ENCODE measurements around the gene P2RY11.

Gene P2RY11, protein sequence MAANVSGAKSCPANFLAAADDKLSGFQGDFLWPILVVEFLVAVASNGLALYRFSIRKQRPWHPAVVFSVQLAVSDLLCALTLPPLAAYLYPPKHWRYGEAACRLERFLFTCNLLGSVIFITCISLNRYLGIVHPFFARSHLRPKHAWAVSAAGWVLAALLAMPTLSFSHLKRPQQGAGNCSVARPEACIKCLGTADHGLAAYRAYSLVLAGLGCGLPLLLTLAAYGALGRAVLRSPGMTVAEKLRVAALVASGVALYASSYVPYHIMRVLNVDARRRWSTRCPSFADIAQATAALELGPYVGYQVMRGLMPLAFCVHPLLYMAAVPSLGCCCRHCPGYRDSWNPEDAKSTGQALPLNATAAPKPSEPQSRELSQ

DNA sequence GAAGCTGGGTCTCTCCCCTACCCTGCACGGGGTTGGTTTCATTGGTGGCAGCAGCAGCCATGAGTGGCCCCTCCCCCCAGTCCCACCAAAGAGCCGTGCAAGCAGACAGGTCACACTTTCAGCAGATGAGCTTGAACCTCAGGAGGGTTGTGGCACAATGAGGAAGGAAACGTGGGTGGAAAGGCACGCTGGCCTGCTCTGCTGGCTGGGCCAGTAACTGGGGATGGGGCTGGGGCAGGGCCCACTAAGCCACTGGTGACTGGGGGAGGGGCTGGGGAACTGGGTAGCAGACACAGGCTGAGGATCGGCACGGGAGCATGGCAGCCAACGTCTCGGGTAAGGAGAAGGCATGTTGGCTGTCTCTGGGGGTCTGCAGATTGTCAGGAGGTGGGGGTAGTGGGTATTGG, at the start of gene P2RY11:
Gene P2RY11, plus strand, starts transcription at position 289 of the 407 bp plus-strand sequence. Its CDS starts 29 bp downstream, at position 318.
- peak; percentile 65 for DNase-seq (ENCODE audit: low spot score)

DNA sequence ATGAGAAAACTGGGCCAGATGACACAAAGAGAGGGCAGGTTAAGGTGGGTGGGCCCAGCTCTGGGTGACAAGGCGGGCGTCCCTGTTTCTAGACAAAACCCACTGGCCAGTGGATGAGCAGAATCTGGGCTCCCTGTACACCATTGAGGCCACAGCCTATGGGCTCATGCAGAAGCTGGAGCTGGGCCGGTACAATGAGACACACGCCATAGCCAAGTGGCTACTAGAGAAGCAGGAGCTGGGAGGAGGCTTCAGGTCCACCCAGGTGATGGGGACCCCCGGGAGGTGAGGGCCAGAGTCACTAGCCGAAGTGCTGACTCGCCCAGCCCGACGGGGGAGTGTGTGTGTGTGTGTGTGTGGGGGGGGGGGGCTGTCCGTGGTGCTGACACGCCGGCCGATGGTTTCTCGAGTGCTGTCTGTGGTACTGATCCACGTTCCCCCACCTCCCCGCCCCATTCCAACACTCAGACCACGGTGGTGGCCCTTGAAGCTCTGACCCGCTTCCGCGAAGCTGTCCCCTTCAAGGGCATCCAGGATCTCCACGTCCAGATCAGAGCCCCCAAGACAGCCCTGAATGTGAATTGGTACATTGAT, 49.7 kb upstream of the P2RY11 start:
- no peak for DNase-seq (ENCODE audit: low spot score)

DNA sequence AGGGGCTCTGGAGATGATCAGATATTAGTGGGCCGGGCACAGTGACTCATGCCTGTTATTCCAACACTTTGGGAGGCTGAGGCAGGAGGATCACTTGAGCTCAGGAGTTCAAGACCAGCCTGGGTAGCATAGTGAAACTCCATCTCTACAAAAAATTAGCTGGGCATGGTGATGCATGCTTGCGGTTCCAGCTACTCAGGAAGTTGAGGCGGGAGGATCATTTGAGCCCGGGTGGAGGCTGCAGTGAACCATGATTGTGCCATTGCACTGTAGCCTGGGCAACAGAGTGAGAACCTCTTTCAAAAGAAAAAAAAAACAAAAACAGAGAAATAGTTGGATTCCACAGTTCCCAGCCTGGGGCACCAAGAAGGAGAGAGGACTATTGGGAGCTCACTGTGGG, 43.3 kb upstream of the P2RY11 start:
- DNase-seq (ENCODE audit: low spot score): no peak

DNA sequence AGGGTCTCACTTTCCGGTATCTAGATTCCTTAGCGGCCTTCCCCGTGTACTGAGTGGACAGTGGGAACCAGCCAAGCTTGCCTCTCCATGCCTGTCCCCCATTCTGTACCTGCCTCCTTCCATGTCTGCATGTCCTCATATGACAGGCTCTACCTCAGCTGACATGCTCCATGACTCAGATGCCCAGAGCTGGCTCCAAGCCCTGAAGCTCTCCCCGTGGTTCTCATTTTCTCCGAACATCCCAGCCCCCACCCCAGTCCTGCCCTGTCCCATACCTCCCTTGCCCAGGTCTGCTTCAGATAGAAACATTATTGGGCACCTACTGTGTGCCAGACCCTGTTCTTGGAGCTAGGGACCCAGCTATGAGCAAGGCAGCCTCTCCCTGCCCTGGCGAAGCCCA, 42.4 kb upstream of the P2RY11 start:
- DNase-seq (ENCODE audit: low spot score): no peak

DNA sequence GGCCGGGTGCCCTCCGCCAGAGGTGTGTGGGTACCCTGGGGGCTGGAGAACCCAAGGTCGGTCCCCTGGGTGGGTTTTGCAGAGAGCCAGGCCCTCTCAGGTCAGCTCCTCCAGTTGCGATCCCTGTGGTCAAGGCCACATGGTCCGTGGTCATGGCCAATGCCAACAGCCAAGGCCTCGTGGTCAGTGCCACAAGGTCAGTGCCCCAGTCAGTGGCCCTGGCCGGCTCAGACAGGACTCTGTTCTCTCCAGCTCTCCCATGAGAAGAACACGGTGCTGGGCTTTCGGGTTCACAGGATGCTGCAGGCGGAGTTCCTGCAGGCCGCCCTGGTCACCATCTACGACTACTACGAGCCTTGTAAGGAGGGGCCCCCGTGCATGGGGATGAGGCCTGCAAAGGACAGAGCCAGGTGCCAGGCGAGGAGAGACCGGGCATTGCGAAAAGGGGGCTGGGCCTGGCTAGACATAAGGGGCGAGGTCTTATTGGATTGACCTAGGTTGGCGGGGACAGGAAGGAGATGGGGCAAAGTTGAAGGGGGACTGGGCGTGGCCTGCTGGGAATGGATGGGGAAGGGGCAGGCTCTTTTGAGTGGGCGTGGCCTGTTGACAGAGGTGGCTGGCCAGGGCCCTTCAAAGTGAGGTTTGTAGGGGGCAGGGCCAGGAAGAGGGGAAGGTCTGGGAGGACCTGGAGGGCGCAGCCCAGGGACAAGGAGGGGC, 40.6 kb upstream of the P2RY11 start:
- DNase-seq (ENCODE audit: low spot score): no peak

DNA sequence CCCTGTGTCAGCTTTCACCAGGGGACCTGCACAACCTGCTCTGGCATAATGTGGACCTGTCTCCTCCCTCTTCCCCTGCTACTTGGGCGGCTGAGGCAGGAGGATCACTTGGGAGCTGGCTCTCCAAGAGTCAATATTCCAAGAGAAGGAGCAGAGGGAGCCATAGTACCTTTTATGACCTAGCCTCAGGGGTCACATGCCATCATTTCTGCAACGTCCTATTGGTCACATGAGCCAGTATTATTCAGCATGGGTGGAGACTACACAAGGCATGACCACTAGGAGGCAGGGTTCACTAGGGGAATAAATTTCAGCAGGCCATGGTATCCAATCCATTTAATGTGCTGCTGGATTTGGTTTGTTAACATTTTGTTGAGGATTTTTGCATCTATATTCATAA, 37.3 kb upstream of the P2RY11 start:
- DNase-seq (ENCODE audit: low spot score): peak; percentile 43

DNA sequence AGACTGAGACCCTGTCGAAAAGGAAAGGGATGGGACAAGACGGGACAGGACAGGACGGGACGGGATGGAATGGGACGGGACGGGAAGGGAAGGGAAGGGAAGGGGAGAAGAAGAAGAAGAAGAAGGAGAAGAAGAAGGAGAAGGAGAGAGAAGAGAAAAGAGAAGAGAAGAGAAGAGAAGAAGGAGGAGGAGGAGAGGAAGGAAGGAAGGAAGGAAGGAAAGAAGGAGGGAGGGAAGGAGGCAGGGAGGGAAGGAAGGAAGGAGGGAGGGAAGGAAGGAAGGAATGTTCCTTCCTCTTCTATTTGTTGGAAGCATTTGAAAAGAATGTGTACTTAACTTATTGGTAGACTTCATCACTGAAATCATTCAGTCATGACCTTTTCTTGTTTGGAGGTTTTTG, 35.0 kb upstream of the P2RY11 start:
- no peak for DNase-seq (ENCODE audit: low spot score)

DNA sequence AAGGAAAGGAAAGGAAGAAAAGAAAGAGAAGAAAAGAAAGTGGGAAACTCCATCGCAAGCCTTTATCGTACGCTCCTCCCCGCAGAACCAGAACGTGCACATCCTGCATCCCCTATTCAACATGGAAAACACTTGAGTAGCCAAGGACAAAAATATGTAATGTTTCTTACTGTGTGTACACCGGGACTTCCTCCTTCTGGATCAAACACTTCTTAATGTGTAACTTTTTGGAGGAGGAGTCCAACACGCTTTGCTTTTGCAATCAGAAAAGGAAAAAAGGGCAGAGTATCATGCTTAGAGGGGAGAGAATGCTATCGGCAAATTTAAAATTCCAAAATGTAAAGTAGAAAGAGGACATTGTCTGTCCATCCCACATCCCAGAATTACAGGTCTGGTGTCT, 33.2 kb upstream of the P2RY11 start:
- no peak for DNase-seq (ENCODE audit: low spot score)

DNA sequence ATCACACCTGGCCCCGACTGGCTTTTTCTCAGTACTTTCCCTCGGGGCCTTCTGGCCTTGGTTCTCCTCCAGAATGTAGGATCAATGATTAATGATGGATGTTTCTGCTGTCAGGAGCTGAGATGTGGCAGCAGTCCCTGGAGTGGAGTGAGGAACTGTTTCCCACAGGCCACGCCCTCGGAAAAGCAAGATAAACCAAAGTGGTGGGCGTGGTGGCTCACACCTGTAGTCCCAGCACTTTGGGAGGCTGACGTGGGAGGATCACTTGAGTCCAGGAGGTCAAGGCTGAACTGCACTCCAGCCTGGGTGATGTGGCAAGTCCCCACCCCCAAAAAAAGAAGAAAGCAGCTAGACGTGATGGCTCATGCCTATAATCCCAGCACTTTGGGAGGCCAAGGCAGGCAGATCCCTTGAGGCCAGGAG, 32.5 kb upstream of the P2RY11 start:
- no peak for DNase-seq (ENCODE audit: low spot score)

DNA sequence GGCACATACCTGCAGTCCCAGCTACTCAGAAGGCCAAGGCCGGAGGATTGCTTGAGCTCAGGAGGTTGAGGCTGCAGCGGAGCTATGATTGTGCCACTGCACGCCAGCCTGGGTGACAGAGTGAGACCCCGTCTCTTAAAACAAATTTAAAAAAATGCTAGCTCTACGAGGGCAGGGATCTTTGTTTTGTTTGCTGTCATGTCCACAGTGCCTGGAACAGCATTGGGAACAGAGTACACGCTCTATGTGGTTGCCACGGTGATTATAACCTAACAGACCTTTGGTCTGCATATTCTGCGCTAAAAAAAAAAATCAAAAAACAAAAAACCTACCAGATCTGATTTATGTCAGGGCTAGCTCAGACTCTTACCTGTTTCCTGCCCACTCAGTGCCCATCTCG, 27.6 kb upstream of the P2RY11 start:
- DNase-seq (ENCODE audit: low spot score): no peak

DNA sequence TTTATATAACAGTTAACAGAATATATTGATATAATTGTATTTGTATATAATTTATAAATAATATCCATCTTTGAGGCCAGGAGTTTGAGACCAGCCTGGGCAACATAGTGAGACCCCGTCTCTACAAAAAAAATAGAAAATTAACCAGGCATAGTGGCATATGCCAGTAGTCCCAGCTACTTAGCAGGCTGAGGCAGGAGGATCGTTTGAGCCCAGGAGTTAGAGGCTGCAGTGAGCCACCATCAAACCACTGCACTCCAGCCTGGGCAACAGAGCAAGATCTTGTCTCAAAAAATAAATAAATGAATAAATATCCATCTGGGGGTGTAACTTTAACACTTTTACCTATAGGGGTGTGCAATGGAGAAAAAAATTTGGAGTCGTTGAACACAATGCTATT, 26.7 kb upstream of the P2RY11 start:
- DNase-seq (ENCODE audit: low spot score): no peak

DNA sequence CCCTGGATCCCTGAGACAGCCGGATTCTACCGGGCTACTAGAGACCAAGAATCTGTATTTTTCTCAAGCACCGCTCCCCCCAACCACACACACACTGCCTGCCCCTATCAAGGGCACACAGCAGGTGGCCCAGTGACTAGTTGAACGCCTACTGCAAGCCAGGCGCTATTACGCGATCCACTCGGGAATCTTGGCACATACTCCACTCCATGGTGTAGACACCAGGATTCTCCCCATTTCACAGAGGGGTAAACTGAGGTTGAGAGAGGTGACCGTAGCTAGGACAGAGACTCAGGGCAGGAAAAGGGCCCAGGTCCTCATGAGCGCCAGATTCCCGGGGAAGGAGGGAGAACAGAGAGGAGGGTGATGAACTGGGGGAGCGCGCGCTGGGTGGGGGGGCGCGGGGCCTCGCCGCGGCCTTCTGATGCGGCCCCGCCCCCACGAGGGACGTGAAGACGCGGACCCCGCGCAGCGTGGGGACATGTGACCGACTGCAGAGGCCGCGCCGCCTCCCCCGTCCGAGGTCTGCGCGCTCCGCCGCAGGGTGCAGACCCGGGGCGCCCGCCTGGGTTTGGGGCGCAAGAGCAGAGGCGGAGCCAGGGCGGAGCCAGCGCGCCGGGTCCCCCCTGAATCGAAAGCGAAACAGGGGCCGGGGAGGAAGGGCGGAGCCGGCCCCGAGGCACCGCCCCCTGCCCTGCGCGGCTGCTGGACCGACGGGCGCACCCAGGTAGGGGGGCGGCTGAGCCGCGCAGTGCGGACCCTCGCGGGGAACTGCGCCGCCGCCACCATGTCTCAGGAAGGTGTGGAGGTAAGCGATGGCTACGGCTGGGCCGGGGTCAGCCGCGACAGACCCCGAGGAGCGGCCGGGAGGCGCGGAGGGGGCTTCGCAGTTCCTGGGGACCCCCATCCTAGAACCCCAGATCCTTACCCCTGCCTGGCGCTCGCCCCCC, 25.6 kb upstream of the P2RY11 start, which contains the start of gene SHFL:
Gene SHFL, plus strand, starts transcription at position 677 of the 950 bp plus-strand sequence. Its CDS starts 111 bp downstream, at position 788.
- peak; percentile 85 for DNase-seq (ENCODE audit: low spot score)

DNA sequence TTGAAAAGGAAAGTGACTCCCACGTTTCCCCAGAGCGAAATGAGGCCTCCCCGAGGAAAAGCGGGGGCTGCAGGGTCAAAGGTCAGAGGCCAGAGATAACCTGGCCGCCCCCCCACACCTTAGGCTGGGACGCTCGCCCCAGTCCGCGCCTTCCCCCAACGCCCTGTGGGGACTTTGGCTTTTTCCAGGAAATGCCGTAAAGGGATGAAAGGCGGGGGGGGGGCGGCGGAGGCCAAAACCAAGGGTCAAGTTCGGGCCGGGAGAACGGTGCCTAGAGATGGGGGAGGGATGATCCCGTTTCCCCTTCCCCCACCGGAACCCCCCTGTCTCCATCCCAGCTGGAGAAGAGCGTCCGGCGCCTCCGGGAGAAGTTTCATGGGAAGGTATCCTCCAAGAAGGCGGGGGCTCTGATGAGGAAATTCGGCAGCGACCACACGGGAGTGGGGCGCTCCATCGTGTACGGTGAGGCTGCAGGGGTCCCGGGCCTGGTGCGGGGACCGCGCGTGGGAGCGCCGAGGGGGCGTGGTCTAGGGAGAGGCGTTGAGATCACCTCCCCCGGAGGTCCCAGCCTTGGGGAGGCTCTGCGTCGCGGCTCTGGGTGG, 24.8 kb upstream of the P2RY11 start:
- no peak for DNase-seq (ENCODE audit: low spot score)

DNA sequence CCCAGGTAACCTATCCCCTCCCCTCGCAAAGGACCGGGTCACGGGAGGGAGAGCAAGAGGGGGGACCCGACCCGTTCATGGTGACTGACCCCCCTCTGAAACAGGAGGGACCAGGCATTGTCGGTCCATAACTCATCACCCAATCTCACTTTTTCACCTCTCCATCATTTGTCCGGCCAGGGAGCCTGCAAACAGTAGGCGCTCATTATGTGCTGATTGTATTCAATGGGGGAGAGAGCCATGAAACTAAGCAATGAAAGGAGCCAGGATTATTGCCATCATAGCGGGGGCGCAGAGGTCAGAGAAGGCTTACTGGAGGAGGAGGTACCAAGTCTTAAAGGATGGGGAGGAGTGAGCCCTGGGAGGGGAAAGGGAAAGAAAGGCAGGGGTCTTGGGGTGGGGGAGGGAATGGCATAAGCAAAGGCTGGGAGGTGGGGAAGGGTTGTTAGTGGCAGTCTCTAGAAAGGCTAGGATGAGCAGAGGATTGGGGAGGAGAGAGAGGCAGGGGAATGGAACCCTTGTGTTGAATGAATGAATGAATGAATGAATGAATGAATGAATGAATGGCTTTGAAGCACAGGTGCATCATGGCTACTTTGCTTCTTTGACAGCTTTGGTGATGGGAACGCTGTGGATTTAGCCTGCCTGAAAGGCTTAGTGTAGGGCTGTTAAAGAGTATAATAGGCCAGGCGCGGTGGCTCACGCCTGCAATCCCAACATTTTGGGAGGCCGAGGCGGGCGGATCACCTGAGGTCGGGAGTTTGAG, 24.0 kb upstream of the P2RY11 start:
- DNase-seq (ENCODE audit: low spot score): no peak

DNA sequence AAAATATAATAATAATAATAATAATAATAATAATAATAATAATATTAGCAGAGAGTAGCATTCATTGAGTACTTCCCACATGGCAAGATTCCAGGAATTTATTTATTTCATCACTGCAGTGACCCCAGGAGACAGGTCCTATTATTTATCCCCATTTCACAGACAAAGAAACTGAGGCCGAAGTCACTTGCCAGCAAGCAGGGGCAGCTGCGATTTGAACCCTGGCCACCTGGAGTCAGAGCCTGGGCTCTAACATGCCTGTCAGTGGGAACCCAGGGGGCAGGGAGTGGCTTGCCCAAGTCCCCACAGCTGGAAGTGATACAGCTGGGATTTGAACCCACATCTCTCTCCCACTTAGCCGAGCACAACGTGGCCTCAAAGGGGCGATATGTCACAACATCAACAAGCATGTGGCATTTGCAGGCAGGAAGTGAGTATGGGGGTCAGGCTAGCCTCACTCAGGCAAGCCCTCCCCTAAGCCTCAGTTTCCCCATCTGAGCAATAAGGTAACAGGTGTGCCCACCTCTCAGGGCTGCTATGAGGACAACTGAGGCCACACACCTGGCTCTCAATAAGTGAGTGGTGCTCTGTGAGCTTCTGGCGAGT, 22.4 kb upstream of the P2RY11 start:
- DNase-seq (ENCODE audit: low spot score): no peak

DNA sequence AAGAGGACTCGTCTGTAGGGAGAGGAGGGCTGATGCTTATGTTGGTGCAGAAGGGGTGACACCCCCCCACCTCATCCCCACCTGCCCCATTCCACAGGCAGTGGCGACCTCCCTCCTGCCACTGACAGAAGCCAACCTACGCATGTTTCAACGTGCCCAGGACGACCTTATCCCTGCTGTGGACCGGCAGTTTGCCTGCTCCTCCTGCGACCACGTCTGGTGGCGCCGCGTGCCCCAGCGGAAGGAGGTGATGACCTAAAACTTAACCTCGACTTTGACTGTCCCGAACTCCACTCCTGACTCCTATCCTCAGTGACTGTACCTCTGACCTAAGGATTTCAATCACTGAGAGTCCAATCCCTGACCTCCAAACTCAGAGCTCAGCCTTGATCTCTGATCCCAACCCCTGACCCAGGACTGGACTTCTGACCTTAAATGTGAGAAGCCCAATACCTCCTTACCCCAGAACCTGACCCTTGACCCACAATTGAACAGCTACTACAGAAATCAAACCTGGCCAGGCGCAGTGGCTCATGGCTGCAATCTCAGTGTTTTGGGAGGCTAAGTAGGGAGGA, 21.6 kb upstream of the P2RY11 start:
- DNase-seq (ENCODE audit: low spot score): no peak

DNA sequence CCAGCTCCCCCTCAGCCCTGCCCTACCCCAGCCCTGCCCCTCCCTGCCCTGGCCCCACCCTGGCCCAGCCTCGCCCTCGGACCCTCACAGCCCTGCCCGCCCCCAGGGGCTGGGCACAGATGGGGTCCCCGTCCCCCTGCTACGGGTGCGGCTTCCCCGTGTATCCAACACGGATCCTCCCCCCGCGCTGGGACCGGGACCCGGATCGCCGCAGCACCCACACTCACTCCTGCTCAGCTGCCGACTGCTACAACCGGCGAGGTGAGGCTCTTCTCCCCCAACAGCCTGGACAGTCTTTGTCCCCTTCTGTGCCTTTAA, 20.2 kb upstream of the P2RY11 start:
- no peak for DNase-seq (ENCODE audit: low spot score)

DNA sequence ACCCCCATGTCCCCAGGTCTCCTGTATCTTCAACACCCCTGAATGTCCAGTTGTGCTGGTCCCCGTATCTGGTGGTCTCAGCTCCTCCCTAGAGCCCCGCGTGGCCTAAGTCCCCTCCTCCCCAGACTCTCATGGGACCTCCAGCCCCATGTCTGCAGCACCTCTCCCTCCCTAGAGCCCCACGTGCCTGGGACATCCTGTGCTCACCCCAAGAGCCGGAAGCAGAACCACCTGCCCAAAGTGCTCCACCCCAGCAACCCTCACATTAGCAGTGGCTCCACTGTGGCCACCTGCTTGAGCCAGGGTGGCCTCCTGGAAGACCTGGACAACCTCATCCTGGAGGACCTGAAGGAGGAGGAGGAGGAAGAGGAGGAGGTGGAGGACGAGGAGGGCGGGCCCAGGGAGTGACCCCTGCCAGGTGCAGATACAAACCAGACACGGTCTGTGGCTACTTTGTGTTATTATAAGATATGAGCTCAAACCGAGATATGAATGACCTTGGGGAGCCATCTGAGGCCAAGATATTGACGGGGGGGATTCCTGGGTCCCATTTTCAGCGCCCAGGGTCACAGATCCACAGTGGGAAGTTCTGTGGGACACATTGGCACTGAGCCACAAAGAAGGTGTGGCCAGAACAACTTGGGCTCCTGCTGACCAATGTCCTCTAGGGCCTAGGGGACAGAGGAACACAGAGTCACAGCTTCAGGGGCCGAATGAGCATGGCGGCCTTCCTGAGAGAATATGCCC, 19.4 kb upstream of the P2RY11 start:
- no peak for DNase-seq (ENCODE audit: low spot score)

DNA sequence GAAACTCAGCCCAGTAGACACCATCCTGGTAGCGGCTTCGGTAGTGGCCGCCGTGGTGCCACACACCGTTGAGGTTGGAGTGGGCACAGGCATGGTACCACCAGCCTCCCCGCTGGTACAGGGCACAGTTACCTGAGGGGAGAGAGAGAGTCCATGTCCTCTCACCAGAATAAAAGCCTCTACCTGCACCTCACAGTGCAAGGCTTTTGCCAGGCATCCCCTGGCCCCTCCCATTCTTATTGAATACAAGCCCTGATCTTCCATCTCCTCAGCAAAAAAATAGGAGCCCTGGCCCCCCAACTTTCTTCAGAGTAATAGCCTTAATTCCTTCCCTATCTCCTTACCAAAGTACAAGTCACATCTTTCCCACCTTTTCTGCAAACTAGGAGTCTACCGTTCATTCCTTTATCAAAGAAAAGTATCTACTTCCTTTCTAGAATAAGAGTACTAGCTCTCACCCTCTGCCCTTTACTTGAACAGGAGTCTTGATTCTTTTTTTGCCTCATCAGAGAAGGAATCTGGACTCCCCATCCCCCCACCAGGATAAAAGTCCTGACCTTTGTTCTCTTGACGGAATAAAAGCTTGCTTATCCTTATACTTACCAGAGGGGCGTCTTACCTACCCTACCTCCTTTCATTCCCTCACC, 18.7 kb upstream of the P2RY11 start:
- DNase-seq (ENCODE audit: low spot score): no peak

All from activated CD4-positive, alpha-beta T cell treated with anti-CD3 and anti-CD28 coated beads, Interleukin-2, Interleukin-4, amounts not matched to agents 100 ng/mL and 50 ng/mL, durations not matched to agents 16 hours and 8 hours (primary cell).